Activated CD8-positive, alpha-beta T cell treated with anti-CD3 and anti-CD28 coated beads for 36 hours (primary cell): Measurements from ENCODE around the gene CHST3. TPM values are rescaled to one million over a fixed set of nuclear protein-coding genes. Genes with fewer than 3 reads are reported as not detected.

Experiments
- ATAC-seq: fragments of 200-7000 bp; cut with Tn5 transposase; one replicate; pipeline ENCODE4 v1.10.0; 2021; ENCODE audit warnings: mild to moderate bottlenecking, moderate library complexity
- CTCF ChIA-PET: fragments of 350-600 bp; sonication (Branson Sonifier 250); formaldehyde crosslinking; loops from one replicate; lab custom pipeline; 2021; ENCODE audit warnings: antibody characterized with exemption; lab: Charles Lee
- POLR2A ChIA-PET: fragments of 350-600 bp; sonication (Branson Sonifier 250); formaldehyde crosslinking; loops from one replicate; lab custom pipeline; 2021; ENCODE audit warnings: antibody characterized with exemption; lab: Charles Lee
- DNase-seq: peaks from one replicate; pipeline ENCODE4 v3.0.0-alpha.2; 2020
- H3K27ac Mint-ChIP-seq: one replicate; pipeline ENCODE4 v1.8.0; 2021; ENCODE audit warnings: mild to moderate bottlenecking, mixed read lengths
- H3K27me3 Mint-ChIP-seq: one replicate; pipeline ENCODE4 v1.8.0; 2021; ENCODE audit warnings: mixed read lengths
- H3K36me3 Mint-ChIP-seq: one replicate; pipeline ENCODE4 v1.8.0; 2021; ENCODE audit warnings: low read depth, mixed read lengths
- H3K4me1 Mint-ChIP-seq: one replicate; pipeline ENCODE4 v1.8.0; 2021; ENCODE audit warnings: low read depth, mixed read lengths
- H3K4me3 Mint-ChIP-seq: one replicate; pipeline ENCODE4 v1.8.0; 2021; ENCODE audit warnings: mild to moderate bottlenecking, moderate library complexity, mixed read lengths
- H3K9me3 Mint-ChIP-seq: one replicate; pipeline ENCODE4 v1.8.0; 2021; ENCODE audit warnings: mixed read lengths
- CTCF ChIP-seq: fragments of 200-600 bp; IDR thresholded peaks from one replicate; pipeline ENCODE4 v1.8.0; 2022; ENCODE audit warnings: antibody characterized with exemption, mild to moderate bottlenecking
- intact Hi-C: fragments of 100-400 bp; cut with micrococcal nuclease; formaldehyde crosslinking; loops from one replicate; pipeline ENCODE4 v1.10.0; 2022
- total RNA-seq, 2 experiments: library from RNA; stranded (reverse); gene quantifications; one replicate each; pipeline ENCODE4 v1.2.3, GENCODE V29; 2021

Gene CHST3
- total RNA-seq, 2 experiments from 2014 or later = 0.20 to 0.36 TPM

- ChIA-PET CTCF (interaction anchor here (1.9 kb wide), 1 partner anchor 84 kb away, joined by 6 read pairs; no protein-coding TSS in a partner anchor), POLR2A (interaction anchor here (0.6 kb wide), 1 partner anchor 212 kb away, joined by 4 read pairs; no protein-coding TSS in a partner anchor)
- no peaks in the 10 kb centered on the region for H3K9me3 Mint-ChIP-seq
- no peak overlapping the region for H3K4me3 Mint-ChIP-seq
- H3K36me3 Mint-ChIP-seq = no peaks in the 10 kb centered on the region
- no peaks in the 10 kb centered on the region for H3K27me3 Mint-ChIP-seq
- ATAC-seq = no peak
- intact Hi-C loops = no loop called here
- TF ChIP-seq CTCF = no peak
- no peak overlapping the region for H3K27ac Mint-ChIP-seq
- DNase-seq = no peak
- peaks cover 13% of the 10 kb centered on the region for H3K4me1 Mint-ChIP-seq
These were observed 16.2 kb downstream of the CHST3 start for GRCh38 chr10:71980181-71981014.

- H3K9me3 Mint-ChIP-seq = no peaks in the 10 kb centered on the region
- peaks cover 17% of the 10 kb centered on the region for H3K4me1 Mint-ChIP-seq
- intact Hi-C loops = no loop called here
- no peaks in the 10 kb centered on the region for H3K36me3 Mint-ChIP-seq
- no peak for TF ChIP-seq CTCF
- no peak overlapping the region for H3K27ac Mint-ChIP-seq
- H3K4me3 Mint-ChIP-seq = no peak overlapping the region
- POLR2A ChIA-PET = interaction anchor here (0.6 kb wide), 1 partner anchor 211 kb away, joined by 4 read pairs; no protein-coding TSS in a partner anchor
- no peaks in the 10 kb centered on the region for H3K27me3 Mint-ChIP-seq
- CTCF ChIA-PET = interaction anchor here (1.9 kb wide), 1 partner anchor 85 kb away, joined by 6 read pairs; no protein-coding TSS in a partner anchor
- ATAC-seq (no peak), DNase-seq (no peak)
These were observed 17.1 kb downstream of the CHST3 start for GRCh38 chr10:71981015-71981875.

- H3K27ac Mint-ChIP-seq = no peak overlapping the region
- no peaks in the 10 kb centered on the region for H3K27me3 Mint-ChIP-seq
- H3K36me3 Mint-ChIP-seq = no peaks in the 10 kb centered on the region
- ATAC-seq (no peak), DNase-seq (no peak)
- intact Hi-C loops = no loop called here
- no peak overlapping the region for H3K4me3 Mint-ChIP-seq
- TF ChIP-seq CTCF = no peak
- ChIA-PET CTCF (interaction anchor here (1.9 kb wide), 1 partner anchor 86 kb away, joined by 6 read pairs; no protein-coding TSS in a partner anchor), POLR2A (no interaction called here)
- H3K9me3 Mint-ChIP-seq = no peaks in the 10 kb centered on the region
- H3K4me1 Mint-ChIP-seq = peaks cover 17% of the 10 kb centered on the region
These were observed 17.7 kb downstream of the CHST3 start for GRCh38 chr10:71981876-71982230.

- TF ChIP-seq CTCF = no peak
- no peaks in the 10 kb centered on the region for H3K9me3 Mint-ChIP-seq
- CTCF ChIA-PET = interaction anchor here (1.9 to 2.4 kb wide), 2 partner anchors 26 to 86 kb away, joined by 6 to 12 read pairs; no protein-coding TSS in a partner anchor
These were observed 18.3 kb downstream of the CHST3 start for GRCh38 chr10:71982269-71983178.

More at GRCh38 chr10:71982269-71983178, 18.3 kb downstream of the CHST3 start:
- Mint-ChIP-seq H3K36me3 (no peaks in the 10 kb centered on the region), H3K4me1 (peaks cover 17% of the 10 kb centered on the region), H3K4me3 (no peak overlapping the region), H3K27ac (no peak overlapping the region), H3K27me3 (no peaks in the 10 kb centered on the region)
- intact Hi-C loops = no loop called here
- no peak for ATAC-seq
- DNase-seq = no peak
- POLR2A ChIA-PET = no interaction called here
